ENCODE data around the gene SMG6.
"Not testable (repeated sequence)": the region's sequence is repeated elsewhere in the genome, so short reads cannot be mapped to it uniquely, and the experiment has no call there.

The SMG6 gene

GRCh38 chr17:2019723-2020122, 283.9 kb downstream of the SMG6 start:
- H3K27ac ChIP-seq (ENCODE audit: insufficient read depth, low read depth, low read length, poor library complexity, severe bottlenecking): no peak overlapping the region
- peaks cover 15% of the 10 kb centered on the region for H3K4me1 ChIP-seq (ENCODE audit: control insufficient read depth, insufficient read depth, low read length)
- no peaks in the 10 kb centered on the region for H3K9me3 ChIP-seq (ENCODE audit: control insufficient read depth, low read length)
- H3K36me3 ChIP-seq (ENCODE audit: control insufficient read depth, insufficient read depth, low read length): no peaks in the 10 kb centered on the region
- peaks cover 40% of the 10 kb centered on the region for H3K27me3 ChIP-seq (ENCODE audit: control insufficient read depth, insufficient read depth, low read length, poor library complexity, severe bottlenecking)
- H3K4me3 ChIP-seq (ENCODE audit: insufficient read depth, low read depth, low read length): no peak overlapping the region
- WGBS, 2 experiments: 89 to 95% methylated on average over 8 of the region's 8 CpGs

- peaks cover 15% of the 10 kb centered on the region for H3K4me1 ChIP-seq (ENCODE audit: control insufficient read depth, insufficient read depth, low read length)
- no peaks in the 10 kb centered on the region for H3K9me3 ChIP-seq (ENCODE audit: control insufficient read depth, low read length)
Observed at GRCh38 chr17:2018716-2019510, 284.7 kb downstream of the SMG6 start.

GRCh38 chr17:2017274-2017941, 286.2 kb downstream of the SMG6 start:
- no peak overlapping the region for H3K27ac ChIP-seq (ENCODE audit: insufficient read depth, low read depth, low read length, poor library complexity, severe bottlenecking)
- H3K4me1 ChIP-seq (ENCODE audit: control insufficient read depth, insufficient read depth, low read length): peaks cover 10% of the 10 kb centered on the region
- H3K9me3 ChIP-seq (ENCODE audit: control insufficient read depth, low read length): no peaks in the 10 kb centered on the region
- 92% methylated on average over 19 of the region's 19 CpGs for WGBS, 2 experiments
- H3K36me3 ChIP-seq (ENCODE audit: control insufficient read depth, insufficient read depth, low read length): no peaks in the 10 kb centered on the region
- peaks cover 19% of the 10 kb centered on the region for H3K27me3 ChIP-seq (ENCODE audit: control insufficient read depth, insufficient read depth, low read length, poor library complexity, severe bottlenecking)
- H3K4me3 ChIP-seq (ENCODE audit: insufficient read depth, low read depth, low read length): no peak overlapping the region

More at GRCh38 chr17:2018716-2019510, 284.7 kb downstream of the SMG6 start:
- H3K27ac ChIP-seq (ENCODE audit: insufficient read depth, low read depth, low read length, poor library complexity, severe bottlenecking): no peak overlapping the region
- peaks cover 32% of the 10 kb centered on the region for H3K27me3 ChIP-seq (ENCODE audit: control insufficient read depth, insufficient read depth, low read length, poor library complexity, severe bottlenecking)
- no peaks in the 10 kb centered on the region for H3K36me3 ChIP-seq (ENCODE audit: control insufficient read depth, insufficient read depth, low read length)
- no peak overlapping the region for H3K4me3 ChIP-seq (ENCODE audit: insufficient read depth, low read depth, low read length)
- WGBS, 2 experiments: 89 to 90% methylated on average over 24 of the region's 24 CpGs

- no peaks in the 10 kb centered on the region for H3K9me3 ChIP-seq (ENCODE audit: control insufficient read depth, low read length)
- H3K27me3 ChIP-seq (ENCODE audit: control insufficient read depth, insufficient read depth, low read length, poor library complexity, severe bottlenecking): peaks cover 18% of the 10 kb centered on the region
- H3K36me3 ChIP-seq (ENCODE audit: control insufficient read depth, insufficient read depth, low read length): no peaks in the 10 kb centered on the region
- no peak overlapping the region for H3K4me3 ChIP-seq (ENCODE audit: insufficient read depth, low read depth, low read length)
- peaks cover 19% of the 10 kb centered on the region for H3K4me1 ChIP-seq (ENCODE audit: control insufficient read depth, insufficient read depth, low read length)
- WGBS, 2 experiments: 90% methylated on average over 20 of the region's 20 CpGs
- no peak overlapping the region for H3K27ac ChIP-seq (ENCODE audit: insufficient read depth, low read depth, low read length, poor library complexity, severe bottlenecking)
Observed at GRCh38 chr17:2016494-2016893, 287.1 kb downstream of the SMG6 start.

- peaks cover 19% of the 10 kb centered on the region for H3K4me1 ChIP-seq (ENCODE audit: control insufficient read depth, insufficient read depth, low read length)
- H3K9me3 ChIP-seq (ENCODE audit: control insufficient read depth, low read length): no peaks in the 10 kb centered on the region
- peaks cover 15% of the 10 kb centered on the region for H3K27me3 ChIP-seq (ENCODE audit: control insufficient read depth, insufficient read depth, low read length, poor library complexity, severe bottlenecking)
- H3K4me3 ChIP-seq (ENCODE audit: insufficient read depth, low read depth, low read length): no peak overlapping the region
- 95% methylated on average over 14 of the region's 14 CpGs for WGBS, 2 experiments
- H3K27ac ChIP-seq (ENCODE audit: insufficient read depth, low read depth, low read length, poor library complexity, severe bottlenecking): no peak overlapping the region
- H3K36me3 ChIP-seq (ENCODE audit: control insufficient read depth, insufficient read depth, low read length): no peaks in the 10 kb centered on the region
Observed at GRCh38 chr17:2015314-2015713, 288.3 kb downstream of the SMG6 start.

GRCh38 chr17:2013994-2014317, 289.6 kb downstream of the SMG6 start:
- Histone ChIP-seq H3K27me3 (ENCODE audit: control insufficient read depth, insufficient read depth, low read length, poor library complexity, severe bottlenecking) (peaks cover 2% of the 10 kb centered on the region), H3K4me1 (ENCODE audit: control insufficient read depth, insufficient read depth, low read length) (peaks cover 19% of the 10 kb centered on the region), H3K9me3 (ENCODE audit: control insufficient read depth, low read length) (no peaks in the 10 kb centered on the region), H3K4me3 (ENCODE audit: insufficient read depth, low read depth, low read length) (no peak overlapping the region), H3K27ac (ENCODE audit: insufficient read depth, low read depth, low read length, poor library complexity, severe bottlenecking) (no peak overlapping the region), H3K36me3 (ENCODE audit: control insufficient read depth, insufficient read depth, low read length) (no peaks in the 10 kb centered on the region)
- 98 to 100% methylated on average over 1 of the region's 1 CpG for WGBS, 2 experiments

GRCh38 chr17:2013220-2013993, 290.2 kb downstream of the SMG6 start:
- H3K36me3 ChIP-seq (ENCODE audit: control insufficient read depth, insufficient read depth, low read length); H3K27me3 ChIP-seq (ENCODE audit: control insufficient read depth, insufficient read depth, low read length, poor library complexity, severe bottlenecking); H3K4me3 ChIP-seq (ENCODE audit: insufficient read depth, low read depth, low read length); H3K9me3 ChIP-seq (ENCODE audit: control insufficient read depth, low read length); H3K27ac ChIP-seq (ENCODE audit: insufficient read depth, low read depth, low read length, poor library complexity, severe bottlenecking): not testable (repeated sequence)
- peaks cover 16% of the 10 kb centered on the region for H3K4me1 ChIP-seq (ENCODE audit: control insufficient read depth, insufficient read depth, low read length)
- WGBS, 2 experiments: 84 to 88% methylated on average over 6 of the region's 6 CpGs

GRCh38 chr17:2012499-2012898, 291.1 kb downstream of the SMG6 start:
- H3K4me1 ChIP-seq (ENCODE audit: control insufficient read depth, insufficient read depth, low read length): peaks cover 15% of the 10 kb centered on the region
- WGBS, 2 experiments: 91 to 92% methylated on average over 3 of the region's 4 CpGs
- no peak overlapping the region for H3K27ac ChIP-seq (ENCODE audit: insufficient read depth, low read depth, low read length, poor library complexity, severe bottlenecking)

GRCh38 chr17:2011411-2012371, 291.9 kb downstream of the SMG6 start:
- H3K27me3 ChIP-seq (ENCODE audit: control insufficient read depth, insufficient read depth, low read length, poor library complexity, severe bottlenecking): no peaks in the 10 kb centered on the region
- H3K36me3 ChIP-seq (ENCODE audit: control insufficient read depth, insufficient read depth, low read length): no peaks in the 10 kb centered on the region
- 23 to 26% methylated on average over 24 of the region's 24 CpGs for WGBS, 2 experiments
- no peak overlapping the region for H3K4me3 ChIP-seq (ENCODE audit: insufficient read depth, low read depth, low read length)
- peaks cover 15% of the 10 kb centered on the region for H3K4me1 ChIP-seq (ENCODE audit: control insufficient read depth, insufficient read depth, low read length)
- H3K27ac ChIP-seq (ENCODE audit: insufficient read depth, low read depth, low read length, poor library complexity, severe bottlenecking): no peak overlapping the region
- no peaks in the 10 kb centered on the region for H3K9me3 ChIP-seq (ENCODE audit: control insufficient read depth, low read length)

More at GRCh38 chr17:2012499-2012898, 291.1 kb downstream of the SMG6 start:
- H3K9me3 ChIP-seq (ENCODE audit: control insufficient read depth, low read length): no peaks in the 10 kb centered on the region
- H3K36me3 ChIP-seq (ENCODE audit: control insufficient read depth, insufficient read depth, low read length): no peaks in the 10 kb centered on the region
- no peak overlapping the region for H3K4me3 ChIP-seq (ENCODE audit: insufficient read depth, low read depth, low read length)
- no peaks in the 10 kb centered on the region for H3K27me3 ChIP-seq (ENCODE audit: control insufficient read depth, insufficient read depth, low read length, poor library complexity, severe bottlenecking)

All from ectodermal cell (in vitro differentiated cells).